ENCODE data around the gene REM2.

- TF ChIP-seq BHLHE40 (IDR thresholded peaks at IDR 0.05; ENCODE audit: borderline replicate concordance): no peak
- TF ChIP-seq SP1 (IDR thresholded peaks at IDR 0.05): no peak
- no peak for TF ChIP-seq FOXA1 (IDR thresholded peaks at IDR 0.05)
- no peak for TF ChIP-seq ZNF384 (IDR thresholded peaks at IDR 0.05)
These were observed 14.3 kb downstream of the REM2 start for GRCh38 chr14:22897357-22897756.
